Adipocyte (in vitro differentiated cells): ENCODE measurements around the gene SEC61A1.

Experiments used
- DNase-seq: peaks from one replicate; pipeline ENCODE4 v3.0.0-alpha.2; 2015; ENCODE audit warnings: low read depth
- H3K27me3 ChIP-seq: replicated peaks from 2 replicates; pipeline ENCODE4 v1.7.0; 2013; ENCODE audit warnings: mild to moderate bottlenecking, low read length, moderate library complexity; ENCODE audit not compliant: control insufficient read depth, insufficient read depth
- H3K36me3 ChIP-seq: 2 replicates; pipeline ENCODE4 v1.7.0; 2013; ENCODE audit warnings: low read length, mild to moderate bottlenecking, moderate library complexity; ENCODE audit not compliant: control insufficient read depth, insufficient read depth, severe bottlenecking
- H3K4me1 ChIP-seq: 2 replicates; pipeline ENCODE4 v1.7.0; 2013; ENCODE audit warnings: mild to moderate bottlenecking, low read length, moderate library complexity; ENCODE audit not compliant: control insufficient read depth, insufficient read depth
- H3K4me3 ChIP-seq: 2 replicates; pipeline ENCODE4 v1.7.0; 2013; ENCODE audit warnings: mild to moderate bottlenecking, low read length, moderate library complexity
- H3K9ac ChIP-seq: 2 replicates; pipeline ENCODE4 v1.7.0; 2013; ENCODE audit warnings: mild to moderate bottlenecking, low read length, moderate library complexity
- H3K9me3 ChIP-seq: 2 replicates; pipeline ENCODE4 v1.7.0; 2013; ENCODE audit warnings: mild to moderate bottlenecking, low read length, moderate library complexity; ENCODE audit not compliant: control insufficient read depth

The SEC61A1 gene

DNA sequence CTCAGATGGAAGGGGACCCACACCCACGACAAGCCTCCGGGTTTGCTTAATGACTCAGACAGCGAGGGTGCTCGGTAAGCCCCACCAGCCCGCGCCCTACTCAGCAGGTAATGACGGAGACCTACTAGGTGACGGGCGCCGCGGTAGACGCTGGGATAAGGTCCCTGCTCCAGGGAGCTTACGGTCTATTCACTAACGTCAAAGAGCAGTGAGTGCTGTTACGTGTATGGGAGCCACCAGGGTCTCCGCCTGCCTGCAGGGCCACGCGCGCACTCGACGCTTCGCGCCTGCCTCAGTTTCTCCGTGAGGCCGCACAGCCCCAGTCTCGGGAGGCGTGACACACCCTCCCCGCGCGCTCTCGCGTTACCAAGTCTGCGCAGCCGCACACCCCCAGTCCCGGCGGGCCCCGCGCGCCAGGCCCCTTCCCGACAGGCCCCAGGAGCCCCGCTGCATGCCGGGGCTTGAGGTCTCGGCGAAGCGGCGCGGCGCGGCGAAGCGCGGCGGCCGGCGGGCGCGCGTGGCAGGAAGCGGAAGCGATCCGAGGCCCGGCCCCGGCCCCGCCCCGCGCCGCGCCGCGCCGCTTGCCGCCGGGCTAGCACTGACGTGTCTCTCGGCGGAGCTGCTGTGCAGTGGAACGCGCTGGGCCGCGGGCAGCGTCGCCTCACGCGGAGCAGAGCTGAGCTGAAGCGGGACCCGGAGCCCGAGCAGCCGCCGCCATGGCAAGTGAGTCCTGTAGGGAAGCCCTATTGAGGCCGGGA, at the start of gene SEC61A1:
Gene SEC61A1 (plus strand): TSS at position 601 of the 758 bp plus-strand sequence. CDS start 116 bp downstream, at position 717.
- peak; percentile 98 for DNase-seq
- Histone ChIP-seq H3K4me3 (peak within 1 kb of the TSS; percentile 100), H3K4me1 (peaks cover 42% of the 10 kb centered on the region), H3K27me3 (no peaks in the 10 kb centered on the region), H3K9me3 (no peaks in the 10 kb centered on the region), H3K36me3 (peaks cover 32% of the 10 kb centered on the region), H3K9ac (peak within 1 kb of the TSS; percentile 100)

DNA sequence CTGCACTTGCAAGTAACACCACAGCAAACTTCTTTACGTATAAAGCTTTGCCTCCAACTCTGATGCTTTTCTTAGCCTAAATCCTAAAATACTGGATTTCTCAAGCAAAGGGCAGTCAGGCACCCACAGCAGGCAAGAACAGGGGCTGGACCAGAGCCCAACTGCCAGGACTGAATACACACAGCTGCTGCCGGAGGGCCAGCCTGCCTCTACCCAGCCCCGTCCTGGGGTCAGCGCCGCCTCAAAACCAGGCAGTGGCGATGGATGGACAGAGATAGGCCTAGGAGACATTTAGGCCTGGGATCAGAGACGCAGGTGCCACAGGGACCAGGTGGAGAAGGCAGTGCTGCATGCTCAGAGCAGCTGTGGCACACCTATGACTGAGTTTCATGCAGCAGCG, 47.6 kb upstream of the SEC61A1 start:
- Histone ChIP-seq H3K9me3 (peaks cover 6% of the 10 kb centered on the region), H3K9ac (no peak overlapping the region), H3K36me3 (no peaks in the 10 kb centered on the region), H3K4me3 (no peak overlapping the region), H3K4me1 (peaks cover 8% of the 10 kb centered on the region), H3K27me3 (peaks cover 24% of the 10 kb centered on the region)
- no peak for DNase-seq

GRCh38 chr3:128006061-128007032, 45.9 kb upstream of the SEC61A1 start:
- no peak for DNase-seq
- no peaks in the 10 kb centered on the region for H3K36me3 ChIP-seq
- H3K4me3 ChIP-seq: no peak overlapping the region
- peaks cover 23% of the 10 kb centered on the region for H3K4me1 ChIP-seq
- peaks cover 14% of the 10 kb centered on the region for H3K27me3 ChIP-seq
- H3K9ac ChIP-seq: no peak overlapping the region
- H3K9me3 ChIP-seq: no peaks in the 10 kb centered on the region

- no peak overlapping the region for H3K9ac ChIP-seq
- no peak for DNase-seq
- peaks cover 24% of the 10 kb centered on the region for H3K4me1 ChIP-seq
- no peak overlapping the region for H3K4me3 ChIP-seq
- H3K9me3 ChIP-seq: no peaks in the 10 kb centered on the region
- H3K27me3 ChIP-seq: peaks cover 7% of the 10 kb centered on the region
- H3K36me3 ChIP-seq: no peaks in the 10 kb centered on the region
These were observed 45.2 kb upstream of the SEC61A1 start for GRCh38 chr3:128007033-128007424.

DNA sequence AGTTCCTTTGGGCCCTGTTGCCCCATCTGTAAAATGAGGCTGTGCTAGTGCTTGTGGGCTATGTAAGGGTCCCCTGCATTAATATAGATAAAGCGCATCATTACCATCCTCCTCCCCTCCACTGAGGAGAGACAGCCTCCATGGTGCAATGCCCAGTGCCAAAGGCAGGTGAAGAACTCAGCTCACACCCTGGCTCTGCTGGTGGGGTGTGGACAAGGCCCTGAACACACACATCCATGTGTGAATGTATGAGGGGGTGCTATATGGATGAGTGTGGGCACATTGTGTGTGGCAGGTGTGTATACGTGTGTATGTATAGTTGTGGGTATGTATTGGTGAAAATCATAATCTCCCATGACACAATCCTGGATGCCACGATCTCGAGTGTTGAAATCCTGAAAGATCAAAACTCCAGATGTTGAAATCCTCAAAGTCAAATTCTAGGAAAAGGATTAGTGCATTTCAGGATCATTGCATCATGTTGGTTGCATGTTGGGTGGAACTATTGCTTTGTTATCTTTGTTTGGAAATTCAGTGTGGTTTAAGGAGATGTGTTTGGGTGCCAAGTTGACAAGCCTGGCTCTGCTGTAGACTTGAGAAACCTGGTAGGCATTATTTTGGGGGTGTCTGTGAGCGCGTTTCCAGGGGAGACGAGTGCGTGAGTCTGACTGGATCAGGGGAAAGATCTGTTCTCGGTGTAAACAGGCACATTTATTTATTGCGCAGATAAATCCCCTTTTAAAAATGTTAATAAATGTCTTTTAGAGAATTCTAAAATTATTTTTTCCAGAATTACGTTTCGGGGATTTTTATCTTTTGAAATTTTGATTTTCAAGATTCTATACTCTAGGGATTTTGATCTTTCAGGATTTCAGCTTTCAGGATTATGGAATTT, 42.0 kb upstream of the SEC61A1 start:
- H3K9ac ChIP-seq: no peak overlapping the region
- H3K4me1 ChIP-seq: peaks cover 24% of the 10 kb centered on the region
- H3K4me3 ChIP-seq: no peak overlapping the region
- DNase-seq: peak; percentile 96
- H3K9me3 ChIP-seq: no peaks in the 10 kb centered on the region
- no peaks in the 10 kb centered on the region for H3K27me3 ChIP-seq
- no peaks in the 10 kb centered on the region for H3K36me3 ChIP-seq

- no peaks in the 10 kb centered on the region for H3K27me3 ChIP-seq
- H3K36me3 ChIP-seq: no peaks in the 10 kb centered on the region
- peaks cover 24% of the 10 kb centered on the region for H3K4me1 ChIP-seq
- no peaks in the 10 kb centered on the region for H3K9me3 ChIP-seq
- H3K9ac ChIP-seq: no peak overlapping the region
- no peak overlapping the region for H3K4me3 ChIP-seq
- DNase-seq: peak; percentile 10
These were observed 41.1 kb upstream of the SEC61A1 start for GRCh38 chr3:128011140-128011539.

- no peaks in the 10 kb centered on the region for H3K36me3 ChIP-seq
- H3K9ac ChIP-seq: no peak overlapping the region
- H3K27me3 ChIP-seq: no peaks in the 10 kb centered on the region
- no peaks in the 10 kb centered on the region for H3K9me3 ChIP-seq
- no peak overlapping the region for H3K4me3 ChIP-seq
- peaks cover 21% of the 10 kb centered on the region for H3K4me1 ChIP-seq
- DNase-seq: no peak
These were observed 40.2 kb upstream of the SEC61A1 start for GRCh38 chr3:128012050-128012449.

DNA sequence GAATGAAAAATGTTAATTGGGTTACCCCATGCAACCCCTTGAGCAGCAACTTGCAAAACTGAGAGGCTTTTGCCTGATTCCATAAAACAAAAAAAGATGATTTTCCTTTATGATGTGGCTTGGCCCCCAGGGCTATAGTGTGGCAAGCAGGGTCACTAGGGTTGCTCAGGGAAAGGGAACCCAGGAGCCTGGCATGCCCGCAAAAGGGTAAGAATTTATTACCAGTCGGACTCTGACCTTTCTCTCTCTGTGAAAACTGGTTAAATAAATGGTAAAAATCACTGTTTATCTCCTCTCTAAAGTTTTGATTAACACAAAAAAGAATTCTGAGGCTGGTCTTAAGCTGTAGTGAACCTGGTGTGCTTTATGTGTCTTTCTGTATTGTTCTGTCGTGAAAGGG, 37.7 kb upstream of the SEC61A1 start:
- Histone ChIP-seq H3K4me1 (peaks cover 26% of the 10 kb centered on the region), H3K9ac (no peak overlapping the region), H3K36me3 (no peaks in the 10 kb centered on the region), H3K4me3 (no peak overlapping the region), H3K27me3 (no peaks in the 10 kb centered on the region), H3K9me3 (no peaks in the 10 kb centered on the region)
- DNase-seq: no peak

- Histone ChIP-seq H3K4me1 (peaks cover 8% of the 10 kb centered on the region), H3K4me3 (no peak overlapping the region), H3K9ac (no peak overlapping the region), H3K36me3 (no peaks in the 10 kb centered on the region), H3K9me3 (no peaks in the 10 kb centered on the region), H3K27me3 (no peaks in the 10 kb centered on the region)
- DNase-seq: no peak
These were observed 35.7 kb upstream of the SEC61A1 start for GRCh38 chr3:128016502-128016901.

DNA sequence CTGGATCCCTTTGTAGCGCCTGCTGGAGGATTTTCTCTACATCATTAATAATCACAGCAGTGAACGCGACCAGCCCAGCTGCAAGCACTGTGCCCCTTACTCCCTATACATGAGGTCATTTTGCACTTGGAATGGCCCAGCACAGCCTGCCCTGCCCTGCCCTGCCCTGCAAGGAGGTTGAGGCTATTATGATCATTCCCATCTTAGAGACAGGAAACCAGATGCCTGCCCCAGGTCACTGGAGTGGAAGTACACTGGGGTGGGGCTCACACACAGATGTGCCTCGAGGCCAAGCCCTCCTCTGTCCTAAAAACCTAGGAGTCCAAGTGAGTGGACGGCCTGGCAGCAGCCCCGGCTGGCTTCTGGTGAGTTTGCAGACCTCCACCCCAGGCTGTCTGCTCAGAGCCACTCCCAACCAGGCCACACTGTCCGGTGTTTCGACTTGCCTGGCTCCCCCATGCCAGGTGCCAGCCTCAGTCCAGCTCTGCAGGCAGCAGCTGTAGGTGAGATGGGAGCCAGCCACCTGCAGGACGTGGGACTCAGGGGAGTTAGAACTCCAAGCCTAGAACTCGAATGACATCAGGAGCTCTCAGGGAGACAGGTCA, 30.4 kb upstream of the SEC61A1 start:
- Histone ChIP-seq H3K9me3 (no peaks in the 10 kb centered on the region), H3K9ac (no peak overlapping the region), H3K4me1 (peaks cover 8% of the 10 kb centered on the region), H3K36me3 (no peaks in the 10 kb centered on the region), H3K4me3 (no peak overlapping the region), H3K27me3 (peaks cover 20% of the 10 kb centered on the region)
- DNase-seq: no peak
